Bronchial epithelial cell (primary cell): ENCODE results near the gene TNC. TPM values are rescaled to one million over a fixed set of nuclear protein-coding genes. Genes with fewer than 3 reads are reported as not detected.

Experiments
- DNase-seq: peaks from one replicate; pipeline ENCODE4 v3.0.0-alpha.2; 2010; ENCODE audit warnings: low read depth
- FAIRE-seq: peaks from 2 replicates; lab custom pipeline; 2011; peaks lifted over from hg19 to GRCh38; lab: Jason Lieb, UNC
- H3K27me3 ChIP-seq: 2 replicates; pipeline ENCODE4 v1.5.1; 2011; ENCODE audit warnings: low read length; ENCODE audit not compliant: control insufficient read depth, insufficient read depth
- H3K36me3 ChIP-seq: 2 replicates; pipeline ENCODE4 v1.5.1; 2011; ENCODE audit warnings: low read length; ENCODE audit not compliant: control insufficient read depth, insufficient read depth
- H3K4me3 ChIP-seq: 2 replicates; pipeline ENCODE4 v1.5.1; 2011; ENCODE audit warnings: mild to moderate bottlenecking, low read depth, low read length, control low read depth
- CTCF ChIP-seq: IDR thresholded peaks from 2 replicates; pipeline ENCODE4 v1.5.1; 2011; ENCODE audit warnings: mild to moderate bottlenecking, moderate library complexity, low read length, control low read depth, inconsistent platforms; ENCODE audit not compliant: insufficient read depth, severe bottlenecking
- total RNA-seq: library from RNA; depleted of rRNA; stranded (reverse); fragments of >200 nt; gene quantifications from 2 replicates; pipeline ENCODE4 v1.2.1, GENCODE V29; 2014

The TNC gene
- total RNA-seq, 1 donor from 2014 or later, result 124 TPM

GRCh38 chr9:115114546-115114945, 3.4 kb downstream of the TNC start:
- no peak for FAIRE-seq
- Histone ChIP-seq H3K27me3 (no peaks in the 10 kb centered on the region), H3K4me3 (no peak overlapping the region), H3K36me3 (no peaks in the 10 kb centered on the region)
- no peak for DNase-seq
- no peak for TF ChIP-seq CTCF

- Histone ChIP-seq H3K27me3 (no peaks in the 10 kb centered on the region), H3K4me3 (no peak overlapping the region), H3K36me3 (no peaks in the 10 kb centered on the region)
- TF ChIP-seq CTCF, result no peak
- DNase-seq (no peak), FAIRE-seq (no peak)
These were observed 3.9 kb downstream of the TNC start for GRCh38 chr9:115114084-115114483.

- DNase-seq, result no peak
- Histone ChIP-seq H3K27me3 (no peaks in the 10 kb centered on the region), H3K4me3 (no peak overlapping the region), H3K36me3 (no peaks in the 10 kb centered on the region)
- no peak for TF ChIP-seq CTCF
- peak; percentile 28 for FAIRE-seq
These were observed 6.1 kb downstream of the TNC start for GRCh38 chr9:115111874-115112273.

GRCh38 chr9:115109486-115109885, 8.5 kb downstream of the TNC start:
- DNase-seq (peak; percentile 62), FAIRE-seq (no peak)
- Histone ChIP-seq H3K4me3 (no peak overlapping the region), H3K36me3 (no peaks in the 10 kb centered on the region), H3K27me3 (no peaks in the 10 kb centered on the region)
- no peak for TF ChIP-seq CTCF

- peak; percentile 83 for FAIRE-seq
- TF ChIP-seq CTCF, result no peak
These were observed 10.3 kb downstream of the TNC start for GRCh38 chr9:115107701-115108100.

GRCh38 chr9:115106642-115107041, 11.3 kb downstream of the TNC start:
- Histone ChIP-seq H3K36me3 (no peaks in the 10 kb centered on the region), H3K27me3 (no peaks in the 10 kb centered on the region), H3K4me3 (no peak overlapping the region)
- FAIRE-seq, result no peak
- TF ChIP-seq CTCF, result no peak
- peak; percentile 80 for DNase-seq

More at GRCh38 chr9:115107701-115108100, 10.3 kb downstream of the TNC start:
- Histone ChIP-seq H3K36me3 (no peaks in the 10 kb centered on the region), H3K4me3 (no peak overlapping the region), H3K27me3 (no peaks in the 10 kb centered on the region)
- no peak for DNase-seq
